ENCODE results near the gene AQP9.
A peak's percentile ranks its signal among the peaks of the same experiment; 100 is the strongest.

- TF ChIP-seq, protein P1, sequence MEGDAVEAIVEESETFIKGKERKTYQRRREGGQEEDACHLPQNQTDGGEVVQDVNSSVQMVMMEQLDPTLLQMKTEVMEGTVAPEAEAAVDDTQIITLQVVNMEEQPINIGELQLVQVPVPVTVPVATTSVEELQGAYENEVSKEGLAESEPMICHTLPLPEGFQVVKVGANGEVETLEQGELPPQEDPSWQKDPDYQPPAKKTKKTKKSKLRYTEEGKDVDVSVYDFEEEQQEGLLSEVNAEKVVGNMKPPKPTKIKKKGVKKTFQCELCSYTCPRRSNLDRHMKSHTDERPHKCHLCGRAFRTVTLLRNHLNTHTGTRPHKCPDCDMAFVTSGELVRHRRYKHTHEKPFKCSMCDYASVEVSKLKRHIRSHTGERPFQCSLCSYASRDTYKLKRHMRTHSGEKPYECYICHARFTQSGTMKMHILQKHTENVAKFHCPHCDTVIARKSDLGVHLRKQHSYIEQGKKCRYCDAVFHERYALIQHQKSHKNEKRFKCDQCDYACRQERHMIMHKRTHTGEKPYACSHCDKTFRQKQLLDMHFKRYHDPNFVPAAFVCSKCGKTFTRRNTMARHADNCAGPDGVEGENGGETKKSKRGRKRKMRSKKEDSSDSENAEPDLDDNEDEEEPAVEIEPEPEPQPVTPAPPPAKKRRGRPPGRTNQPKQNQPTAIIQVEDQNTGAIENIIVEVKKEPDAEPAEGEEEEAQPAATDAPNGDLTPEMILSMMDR (IDR thresholded peaks at IDR 0.05), result no peak
- TF ChIP-seq POLR2A (IDR thresholded peaks at IDR 0.05) (no peak), EP300 (IDR thresholded peaks at IDR 0.05) (peak in 2 of 4 donors; percentile 67 to 78), POLR2AphosphoS5 (IDR thresholded peaks at IDR 0.05) (peak in 1 of 2 donors; percentile 12)
These were observed 9.0 kb downstream of the AQP9 start for GRCh38 chr15:58147171-58147611.

Measured in upper lobe of left lung (tissue), 4 donors.